HCT116 (cell line): Measurements from ENCODE around the gene PDK1. TPM values are rescaled to one million over a fixed set of nuclear protein-coding genes. Genes with fewer than 3 reads are reported as not detected.

ENCODE experiments used
- ATAC-seq: fragments of 200-7000 bp; cut with Tn5 transposase; 2 replicates; pipeline ENCODE4 v1.9.1; 2020; ENCODE audit warnings: mild to moderate bottlenecking, moderate library complexity
- BruUV-seq: library from RNA; stranded (reverse); fragments of 400-500 nt; replicated peaks from 2 replicates; lab custom pipeline; 2021; lab: Mats Ljungman, UMichigan
- CTCF ChIA-PET: fragments of 300-600 bp; sonication (Branson Sonifier 250); formaldehyde crosslinking; loops from one replicate; lab custom pipeline; 2021; ENCODE audit warnings: antibody characterized with exemption; lab: Charles Lee
- POLR2A ChIA-PET: fragments of 300-600, 350-600 bp; sonication (Branson Sonifier 250); formaldehyde crosslinking; loops from one replicate; lab custom pipeline; 2021; ENCODE audit warnings: antibody characterized with exemption; lab: Charles Lee
- RAD21 ChIA-PET, 2 experiments: fragments of 300-600 bp; sonication (Branson Sonifier 250); formaldehyde crosslinking; loops; one replicate each; lab custom pipeline; 2023; ENCODE audit warnings: low total read pairs in 2 of 2; ENCODE audit not compliant: uncharacterized antibody in 2 of 2, unreplicated experiment in 2 of 2, low non-redundant PET in 1 of 2; lab: Charles Lee
- DNase-seq: peaks from one replicate; pipeline ENCODE4 v3.0.0-alpha.2; 2010; ENCODE audit warnings: low read depth, low spot score
- H2AFZ ChIP-seq: fragments of 200-600 bp; shearing (Covaris generic), sonication (generic); 2 replicates; pipeline ENCODE4 v1.6.1; 2017; ENCODE audit warnings: low read depth, mixed run types, mixed read lengths, antibody characterized with exemption, low read length; ENCODE audit not compliant: poor library complexity, severe bottlenecking
- H3K27ac ChIP-seq: 2 replicates; pipeline ENCODE4 v1.5.1; 2012; ENCODE audit warnings: low read depth, low read length
- H3K27me3 ChIP-seq: fragments of 200-600 bp; sonication (generic); 2 replicates; pipeline ENCODE4 v1.6.1; 2016; ENCODE audit warnings: mixed run types, low read length, mixed read lengths; ENCODE audit not compliant: insufficient read depth
- H3K36me3 ChIP-seq, 2 experiments: fragments of 200-500 bp in 1 of 2; fragments of 200-600 bp in 1 of 2; sonication (Bioruptor generic) in 1 of 2; sonication (generic) in 1 of 2; 2 replicates each; pipeline versions ENCODE4 v1.5.1 to v1.6.1; 2014 to 2016; ENCODE audit warnings: low read length in 2 of 2, inconsistent platforms in 1 of 2, mixed read lengths in 1 of 2, mixed run types in 1 of 2; ENCODE audit not compliant: insufficient read depth in 2 of 2, control insufficient read depth in 1 of 2
- H3K4me1 ChIP-seq, 2 experiments: fragments of 200-600 bp in 1 of 2; sonication (generic) in 1 of 2; 2 replicates each; pipeline versions ENCODE4 v1.5.1 to v1.6.1; 2012 to 2017; ENCODE audit warnings: low read length in 2 of 2, inconsistent platforms in 1 of 2, mild to moderate bottlenecking in 1 of 2, mixed read lengths in 1 of 2, mixed run types in 1 of 2, moderate library complexity in 1 of 2; ENCODE audit not compliant: insufficient read depth in 2 of 2, control insufficient read depth in 1 of 2
- H3K4me2 ChIP-seq: fragments of 200-600 bp; sonication (generic); 2 replicates; pipeline ENCODE4 v1.6.1; 2017; ENCODE audit warnings: mixed run types, low read length, mixed read lengths
- H3K4me3 ChIP-seq, 2 experiments: fragments of 200-600 bp in 1 of 2; sonication (generic) in 1 of 2; replicated peaks in 1 of 2; 2 replicates each; pipeline ENCODE4 v1.5.1; 2011 to 2016; ENCODE audit warnings: low read length in 2 of 2, control low read depth in 1 of 2, low read depth in 1 of 2, mild to moderate bottlenecking in 1 of 2, mixed read lengths in 1 of 2, mixed run types in 1 of 2
- H3K79me2 ChIP-seq: fragments of 200-600 bp; sonication (generic); 2 replicates; pipeline ENCODE4 v1.6.1; 2017; ENCODE audit warnings: mild to moderate bottlenecking, mixed run types, low read length, moderate library complexity, mixed read lengths; ENCODE audit not compliant: insufficient read depth
- H3K9ac ChIP-seq: fragments of 200-600 bp; sonication (generic); 2 replicates; pipeline ENCODE4 v1.6.1; 2016; ENCODE audit warnings: low read length, mixed read lengths
- H3K9me2 ChIP-seq: fragments of 200-600 bp; sonication (generic), shearing (Covaris generic); 2 replicates; pipeline ENCODE4 v1.6.1; 2017; ENCODE audit warnings: mixed run types, mild to moderate bottlenecking, moderate library complexity; ENCODE audit not compliant: insufficient read depth
- H3K9me3 ChIP-seq, 2 experiments: fragments of 200-500 bp in 1 of 2; fragments of 200-600 bp in 1 of 2; sonication (Bioruptor generic) in 1 of 2; sonication (generic) in 1 of 2; 2 replicates each; pipeline ENCODE4 v1.6.1; 2014 to 2017; ENCODE audit warnings: low read length in 2 of 2, mixed read lengths in 2 of 2, inconsistent platforms in 1 of 2, low read depth in 1 of 2, mild to moderate bottlenecking in 1 of 2, mixed run types in 1 of 2, moderate library complexity in 1 of 2; ENCODE audit not compliant: control insufficient read depth in 1 of 2, insufficient read depth in 1 of 2
- H4K20me1 ChIP-seq: fragments of 200-600 bp; sonication (generic), shearing (Covaris generic); 2 replicates; pipeline ENCODE4 v1.6.1; 2017; ENCODE audit warnings: mixed run types, mild to moderate bottlenecking, moderate library complexity; ENCODE audit not compliant: insufficient read depth
- CBX3 ChIP-seq: IDR thresholded peaks from 2 replicates; pipeline ENCODE4 v1.6.1; 2012; ENCODE audit warnings: low read depth
- CEBPB ChIP-seq: IDR thresholded peaks from 2 replicates; pipeline ENCODE4 v1.6.1; 2012; ENCODE audit warnings: low read depth
- EGR1 ChIP-seq: IDR thresholded peaks from 2 replicates; pipeline ENCODE4 v1.6.1; 2012; ENCODE audit warnings: low read depth
- ELF1 ChIP-seq: IDR thresholded peaks from 2 replicates; pipeline ENCODE4 v1.6.1; 2012; ENCODE audit warnings: low read depth, borderline replicate concordance
- FOSL1 ChIP-seq: IDR thresholded peaks from 2 replicates; pipeline ENCODE4 v1.6.1; 2012; ENCODE audit warnings: low read depth
- POLR2AphosphoS5 ChIP-seq: IDR thresholded peaks from 2 replicates; pipeline ENCODE4 v1.6.1; 2011; ENCODE audit warnings: mild to moderate bottlenecking, low read depth, low read length, moderate library complexity
- REST ChIP-seq: IDR thresholded peaks from 2 replicates; pipeline ENCODE4 v1.6.1; 2012; ENCODE audit warnings: low read depth
- YY1 ChIP-seq: IDR thresholded peaks from 2 replicates; pipeline ENCODE4 v1.6.1; 2011; ENCODE audit warnings: low read length, low read depth, moderate library complexity, mild to moderate bottlenecking; ENCODE audit not compliant: insufficient replicate concordance; ENCODE audit errors: extremely low read depth
- ZBTB33 ChIP-seq: IDR thresholded peaks from 2 replicates; pipeline ENCODE4 v1.6.1; 2011; ENCODE audit warnings: mild to moderate bottlenecking, low read length, moderate library complexity; ENCODE audit not compliant: insufficient replicate concordance; ENCODE audit errors: extremely low read depth
- intact Hi-C: fragments of 100-400 bp; cut with micrococcal nuclease; formaldehyde crosslinking; loops from 2 replicates; pipeline ENCODE4 v1.10.0; 2022
- total RNA-seq: library from RNA; stranded (reverse); gene quantifications from one replicate; pipeline ENCODE4 v1.2.1, GENCODE V29; 2021; ENCODE audit not compliant: unreplicated experiment
- TF ChIP-seq, protein P1 (sequence below), 3 experiments: fragments of 200-600 bp in 1 of 3; sonication (generic) in 1 of 3; IDR thresholded peaks in 2 of 3; conservative IDR thresholded peaks in 1 of 3; 2 replicates each; pipeline ENCODE4 v1.5.1; 2012 to 2017; ENCODE audit warnings: low read depth in 2 of 3, low read length in 2 of 3, antibody characterized with exemption in 1 of 3, borderline replicate concordance in 1 of 3, control low read depth in 1 of 3, mild to moderate bottlenecking in 1 of 3, mixed read lengths in 1 of 3, mixed run types in 1 of 3, moderate library complexity in 1 of 3; ENCODE audit not compliant: insufficient read depth in 1 of 3

The PDK1 gene
- total RNA-seq, 1 experiment from 2014 or later: 21.3 TPM

GRCh38 chr2:172512810-172513523, 42.9 kb upstream of the PDK1 start:
- CTCF ChIA-PET: no interaction called here
- intact Hi-C loops: no loop called here
- ATAC-seq (no peak), DNase-seq (no peak)
- TF ChIP-seq CEBPB (no peak), CBX3 (peak; percentile 46; the same call in 1 of the 2 replicates)
- TF ChIP-seq, protein P1, sequence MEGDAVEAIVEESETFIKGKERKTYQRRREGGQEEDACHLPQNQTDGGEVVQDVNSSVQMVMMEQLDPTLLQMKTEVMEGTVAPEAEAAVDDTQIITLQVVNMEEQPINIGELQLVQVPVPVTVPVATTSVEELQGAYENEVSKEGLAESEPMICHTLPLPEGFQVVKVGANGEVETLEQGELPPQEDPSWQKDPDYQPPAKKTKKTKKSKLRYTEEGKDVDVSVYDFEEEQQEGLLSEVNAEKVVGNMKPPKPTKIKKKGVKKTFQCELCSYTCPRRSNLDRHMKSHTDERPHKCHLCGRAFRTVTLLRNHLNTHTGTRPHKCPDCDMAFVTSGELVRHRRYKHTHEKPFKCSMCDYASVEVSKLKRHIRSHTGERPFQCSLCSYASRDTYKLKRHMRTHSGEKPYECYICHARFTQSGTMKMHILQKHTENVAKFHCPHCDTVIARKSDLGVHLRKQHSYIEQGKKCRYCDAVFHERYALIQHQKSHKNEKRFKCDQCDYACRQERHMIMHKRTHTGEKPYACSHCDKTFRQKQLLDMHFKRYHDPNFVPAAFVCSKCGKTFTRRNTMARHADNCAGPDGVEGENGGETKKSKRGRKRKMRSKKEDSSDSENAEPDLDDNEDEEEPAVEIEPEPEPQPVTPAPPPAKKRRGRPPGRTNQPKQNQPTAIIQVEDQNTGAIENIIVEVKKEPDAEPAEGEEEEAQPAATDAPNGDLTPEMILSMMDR (IDR thresholded peaks at IDR 0.05 in 2 of 3, conservative IDR thresholded peaks at IDR 0.05 in 1 of 3; ENCODE audit: borderline replicate concordance in 1 of 3, insufficient read depth in 1 of 3, low read depth in 2 of 3, low read length in 2 of 3): no peak
- Histone ChIP-seq H3K4me3 (no peak overlapping the region), H3K27ac (no peak overlapping the region), H3K36me3 (no peaks in the 10 kb centered on the region; a peak in 1 of 4 replicates), H2AFZ (no peak overlapping the region), H4K20me1 (no peaks in the 10 kb centered on the region), H3K27me3 (no peaks in the 10 kb centered on the region), H3K4me1 (no peaks in the 10 kb centered on the region), H3K9me2 (no peaks in the 10 kb centered on the region), H3K4me2 (no peak overlapping the region), H3K79me2 (no peaks in the 10 kb centered on the region), H3K9ac (no peak overlapping the region), H3K9me3 (peaks cover 5 to 15% of the 10 kb centered on the region in 2 experiments; a peak in 1 of 4 replicates)
- RAD21 ChIA-PET: no interaction called here
- POLR2A ChIA-PET: no interaction called here
- BruUV-seq: no TSS peak

- ChIA-PET CTCF (no interaction called here), RAD21 (no interaction called here), POLR2A (no interaction called here)
- no peak overlapping the region for H3K4me2 ChIP-seq
- intact Hi-C loops: no loop called here
- no peak overlapping the region for H2AFZ ChIP-seq
- peaks cover 5 to 15% of the 10 kb centered on the region in 2 experiments; a peak in 1 of 4 replicates for H3K9me3 ChIP-seq
- H3K9me2 ChIP-seq: no peaks in the 10 kb centered on the region
- H3K27ac ChIP-seq: no peak overlapping the region
- ATAC-seq: no peak
- H3K27me3 ChIP-seq: no peaks in the 10 kb centered on the region
- H3K79me2 ChIP-seq: no peaks in the 10 kb centered on the region
- no peaks in the 10 kb centered on the region for H4K20me1 ChIP-seq
- no peaks in the 10 kb centered on the region; a peak in 1 of 4 replicates for H3K36me3 ChIP-seq
- H3K4me3 ChIP-seq: no peak overlapping the region
- H3K4me1 ChIP-seq: no peaks in the 10 kb centered on the region
- DNase-seq: no peak
- no peak overlapping the region for H3K9ac ChIP-seq
- no TSS peak for BruUV-seq
- TF ChIP-seq FOSL1: no peak
- TF ChIP-seq ZBTB33: no peak
- no peak for TF ChIP-seq CBX3
- no peak for TF ChIP-seq POLR2AphosphoS5
- no peak for TF ChIP-seq EGR1
- TF ChIP-seq REST: no peak
- no peak for TF ChIP-seq YY1
- no peak for TF ChIP-seq ELF1
Observed at GRCh38 chr2:172513524-172513900, 42.4 kb upstream of the PDK1 start.
